Brain pericyte (primary cell): ENCODE measurements around the gene C1QTNF3.
"Not testable (repeated sequence)": the region's sequence is repeated elsewhere in the genome, so short reads cannot be mapped to it uniquely, and the experiment has no call there.

Experiments
- DNase-seq: peaks from one replicate; pipeline ENCODE4 v3.0.0-alpha.2; 2012; ENCODE audit warnings: low read depth, low spot score

Gene C1QTNF3

DNA sequence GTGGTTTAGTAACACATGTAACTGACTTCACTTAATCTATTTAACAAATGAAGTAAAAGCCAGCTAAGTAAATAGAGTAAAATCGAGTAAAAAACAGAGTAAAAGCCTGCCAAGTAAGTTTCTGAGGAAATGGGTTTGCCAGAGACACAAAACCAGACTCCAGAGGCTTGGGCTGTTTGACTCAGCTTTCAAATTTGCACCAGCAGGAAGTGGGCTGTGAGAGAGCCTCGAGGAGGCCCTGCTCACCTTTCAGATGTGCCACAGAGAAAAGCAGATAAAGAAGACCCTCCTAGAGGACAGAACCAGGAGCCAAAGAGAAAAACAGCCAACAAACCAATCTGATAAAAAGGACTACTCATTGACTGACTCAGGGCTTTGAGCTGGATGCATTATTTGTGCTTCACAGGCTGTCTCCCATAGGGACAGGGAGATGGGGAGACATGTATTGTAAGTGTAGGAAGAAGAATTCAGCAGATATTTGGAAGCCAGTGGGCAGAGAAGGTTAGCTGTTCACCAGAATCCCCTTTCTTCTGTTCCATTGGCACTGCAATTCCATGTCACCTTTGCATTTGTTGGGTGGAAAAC lies 20.8 kb downstream of the C1QTNF3 start:
- no peak for DNase-seq

DNA sequence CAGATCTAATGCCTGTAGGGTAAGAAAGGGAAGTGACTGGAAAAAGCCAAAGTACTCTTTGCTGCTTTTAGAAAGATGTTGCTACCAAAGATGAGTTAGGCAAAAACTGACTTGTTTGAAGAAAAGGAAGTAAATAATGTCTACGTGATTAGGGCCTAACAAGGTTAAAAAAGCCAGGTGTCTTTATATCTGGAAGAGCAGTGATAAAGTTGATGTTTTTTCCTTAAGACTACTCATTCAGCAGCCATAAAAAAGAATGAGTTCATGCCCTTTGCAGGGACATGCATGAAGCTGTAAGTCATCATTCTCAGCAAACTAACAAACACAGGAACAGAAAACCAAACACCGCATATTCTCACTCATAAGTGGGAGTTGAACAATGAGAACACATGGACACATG lies 21.7 kb downstream of the C1QTNF3 start:
- no peak for DNase-seq

DNA sequence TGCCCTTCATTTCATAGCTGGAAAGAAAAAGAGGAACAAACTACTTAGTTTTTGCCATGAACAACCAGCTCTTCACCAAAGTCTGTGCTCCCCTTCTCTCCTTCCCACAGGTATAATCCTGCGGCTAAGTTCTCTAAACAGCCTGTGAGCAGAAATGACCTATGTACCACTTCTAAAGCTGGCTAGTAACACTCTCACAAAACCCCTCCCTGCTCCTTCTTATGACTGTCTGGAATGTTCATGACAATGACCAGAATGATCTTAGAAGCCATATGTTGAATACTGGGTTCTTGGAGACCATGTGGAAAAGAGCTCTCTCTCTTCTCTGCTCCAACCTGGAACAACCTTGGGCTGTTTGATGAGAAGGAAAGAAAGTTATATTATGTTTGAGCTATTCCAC lies 22.3 kb downstream of the C1QTNF3 start:
- no peak for DNase-seq

DNA sequence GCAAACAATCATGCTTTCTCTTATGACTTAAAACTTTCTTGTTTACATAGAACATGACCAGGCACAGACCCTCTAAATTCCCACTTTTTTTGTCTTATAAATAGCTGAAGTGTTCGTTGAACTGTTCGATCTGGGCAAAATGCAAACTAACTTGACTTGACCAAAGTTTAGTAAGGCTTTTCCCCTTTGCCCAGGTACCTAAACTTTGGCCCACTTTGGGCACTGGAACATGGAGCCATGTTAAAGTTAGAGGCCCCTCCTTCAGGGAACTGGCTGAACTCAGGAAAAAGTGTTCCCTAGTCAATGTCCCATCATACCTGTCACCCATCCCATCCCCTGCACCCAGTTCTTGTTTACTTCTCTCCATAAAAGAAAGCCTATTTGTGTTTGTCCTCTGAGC lies 25.8 kb downstream of the C1QTNF3 start:
- no peak for DNase-seq

DNA sequence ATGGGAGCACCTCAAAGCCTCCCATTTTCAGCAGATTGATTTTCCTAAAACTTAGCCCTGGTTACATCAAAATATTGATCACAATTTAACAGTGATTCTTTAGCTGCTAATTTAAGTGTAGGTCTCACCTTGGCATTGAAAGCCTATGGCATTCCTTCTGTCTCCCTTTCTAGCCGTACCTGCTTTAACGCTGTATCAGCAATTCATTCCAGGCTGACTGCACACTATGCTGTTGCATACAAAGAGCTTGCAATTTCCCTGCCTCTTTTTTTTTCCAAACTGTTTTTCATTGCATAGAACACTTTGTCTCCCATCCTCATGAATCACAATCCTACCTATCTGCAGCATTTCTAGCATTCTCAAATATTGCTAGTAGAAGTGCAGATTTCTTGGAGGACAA lies 26.3 kb downstream of the C1QTNF3 start:
- DNase-seq: no peak

DNA sequence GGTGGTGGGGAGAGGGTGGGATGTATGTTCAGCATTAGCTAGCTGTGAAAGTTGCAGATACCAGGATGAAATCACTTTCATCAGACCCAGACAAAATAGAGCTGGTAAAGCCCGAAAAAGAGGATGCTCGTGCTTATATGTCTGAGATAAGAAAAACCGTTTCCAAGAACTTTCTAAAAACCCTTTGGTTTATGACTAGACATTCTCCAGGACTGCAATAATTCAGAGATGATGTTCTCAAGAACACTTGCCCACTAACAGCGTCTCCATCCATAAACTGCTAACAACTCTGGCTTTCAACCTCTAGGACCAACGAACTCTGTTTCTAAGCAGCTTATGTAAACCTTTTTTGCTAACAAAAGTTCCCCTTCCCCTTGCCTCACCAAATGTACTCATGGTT lies 26.8 kb downstream of the C1QTNF3 start:
- DNase-seq: no peak

DNA sequence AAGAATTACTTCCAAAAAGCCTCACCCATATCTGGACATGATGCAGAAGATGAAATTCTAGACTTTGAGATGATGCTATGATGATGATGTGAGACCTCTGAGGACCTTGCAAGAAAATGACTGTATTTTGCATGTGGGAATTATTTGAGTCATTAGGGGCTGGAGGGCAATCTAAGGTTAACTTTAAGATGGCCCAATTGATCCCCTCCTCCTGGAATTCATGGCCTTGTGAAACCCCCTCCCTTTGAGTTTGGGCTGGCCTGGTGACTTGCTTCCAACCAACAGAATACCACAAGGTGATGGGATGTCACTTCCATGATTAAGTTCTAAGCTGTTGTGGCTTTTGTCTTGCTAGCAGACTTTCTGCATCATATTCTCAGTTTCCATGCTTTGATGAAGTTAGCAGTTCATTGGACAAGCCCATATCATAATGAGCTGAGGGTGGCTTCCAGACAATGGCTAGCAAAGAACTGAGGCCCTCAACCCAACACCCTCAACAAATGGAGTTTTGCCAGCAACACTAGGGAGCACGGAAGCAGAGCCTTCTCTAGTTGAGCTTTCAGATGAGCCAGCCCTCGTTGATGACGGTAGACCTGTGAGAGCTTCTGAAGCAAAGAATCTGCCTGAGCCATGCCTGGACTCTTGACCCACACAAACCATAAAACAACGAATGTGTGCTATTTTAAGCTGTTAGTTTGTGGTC lies 27.7 kb downstream of the C1QTNF3 start:
- no peak for DNase-seq

DNA sequence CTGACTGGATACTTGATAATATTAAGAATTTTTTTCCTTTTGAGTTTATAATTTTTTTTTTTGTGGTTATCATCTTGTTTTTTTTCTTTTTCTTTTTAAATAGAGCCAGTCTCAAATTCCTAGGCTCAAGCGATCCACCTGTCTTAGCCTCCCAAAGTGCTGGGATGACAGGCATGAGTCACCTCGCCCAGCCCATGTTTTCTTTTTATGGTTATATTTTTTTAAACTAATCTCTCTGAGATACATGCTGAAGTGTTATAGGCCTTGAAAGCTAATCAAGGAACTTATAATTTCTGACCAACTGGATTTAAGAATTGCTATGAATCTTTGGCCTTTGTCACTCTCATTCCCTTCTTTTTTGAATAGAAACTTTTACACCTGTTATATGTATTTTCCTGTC lies 28.4 kb downstream of the C1QTNF3 start:
- no peak for DNase-seq

DNA sequence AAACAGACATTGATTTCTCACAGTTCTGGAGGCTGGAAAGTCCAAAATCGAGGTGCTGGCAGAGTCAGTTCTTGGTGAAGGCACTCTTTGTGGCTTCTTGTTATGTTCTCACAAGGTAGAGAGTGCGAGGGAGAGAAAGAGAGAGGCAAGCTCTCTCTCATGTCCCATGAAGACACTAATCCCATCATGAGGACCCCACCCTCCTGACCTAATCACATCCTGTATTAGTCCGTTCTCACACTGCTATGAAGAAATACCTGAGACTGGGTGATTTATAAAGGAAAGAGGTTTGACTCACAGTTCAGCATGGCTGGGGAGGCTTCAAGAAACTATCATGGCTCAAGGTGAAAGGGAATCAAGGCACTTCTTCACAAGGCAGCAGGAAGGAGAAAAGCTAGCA lies 29.5 kb downstream of the C1QTNF3 start:
- no peak for DNase-seq

DNA sequence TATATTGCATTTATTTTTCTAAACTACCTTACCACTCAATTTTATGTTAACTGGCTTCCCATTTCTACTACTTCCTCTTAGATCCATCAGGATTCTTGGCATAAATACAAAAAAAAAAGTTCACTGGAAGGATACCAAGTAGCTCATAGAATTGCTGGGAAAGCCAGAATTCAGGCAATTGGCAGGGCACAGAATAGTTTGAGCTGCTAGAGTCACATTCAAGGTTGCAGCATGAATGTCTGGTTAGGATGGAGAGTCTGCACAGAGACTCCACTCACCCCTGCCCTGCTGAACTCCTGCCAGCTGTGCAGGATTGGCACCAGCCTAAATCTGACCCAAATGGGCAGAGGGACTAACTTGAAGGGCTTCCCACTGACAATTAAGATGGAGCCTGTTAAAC lies 30.2 kb downstream of the C1QTNF3 start:
- no peak for DNase-seq

DNA sequence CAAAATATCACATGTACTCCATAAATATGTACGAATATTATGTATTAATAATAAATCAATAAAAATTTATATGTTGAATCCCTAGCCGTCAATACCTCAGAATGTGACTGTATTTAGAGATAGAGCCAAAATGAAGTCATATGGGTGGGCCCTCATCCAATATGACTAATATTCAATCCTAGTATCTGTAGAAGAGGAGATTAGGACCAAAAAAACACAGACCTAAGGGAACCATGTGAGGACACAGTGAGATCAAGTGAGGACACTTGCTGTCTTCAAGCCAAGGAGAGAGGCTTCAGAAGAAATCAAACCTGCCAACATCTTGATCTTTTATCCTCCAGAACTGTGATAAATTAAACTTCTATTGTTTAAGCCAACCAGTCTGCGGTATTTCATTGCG lies 31.5 kb downstream of the C1QTNF3 start:
- DNase-seq: no peak

DNA sequence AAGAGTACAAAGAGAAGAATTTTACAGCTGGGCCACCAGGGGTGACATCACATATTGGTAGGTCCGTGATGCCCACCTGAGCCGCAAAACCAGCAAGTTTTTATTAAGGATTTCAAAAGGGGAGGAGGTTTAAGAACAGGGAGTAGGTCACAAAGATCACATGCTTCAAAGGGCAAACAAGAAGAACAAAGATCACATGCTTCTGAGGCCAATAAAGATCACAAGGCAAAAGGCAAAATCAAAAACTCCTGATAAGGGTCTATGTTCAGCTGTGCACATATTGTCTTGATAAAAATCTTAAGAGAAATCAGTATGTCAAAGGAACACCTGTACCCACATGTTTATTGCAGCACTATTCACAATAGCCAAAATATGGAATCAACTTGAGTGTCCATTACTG lies 32.9 kb downstream of the C1QTNF3 start:
- not testable (repeated sequence) for DNase-seq

DNA sequence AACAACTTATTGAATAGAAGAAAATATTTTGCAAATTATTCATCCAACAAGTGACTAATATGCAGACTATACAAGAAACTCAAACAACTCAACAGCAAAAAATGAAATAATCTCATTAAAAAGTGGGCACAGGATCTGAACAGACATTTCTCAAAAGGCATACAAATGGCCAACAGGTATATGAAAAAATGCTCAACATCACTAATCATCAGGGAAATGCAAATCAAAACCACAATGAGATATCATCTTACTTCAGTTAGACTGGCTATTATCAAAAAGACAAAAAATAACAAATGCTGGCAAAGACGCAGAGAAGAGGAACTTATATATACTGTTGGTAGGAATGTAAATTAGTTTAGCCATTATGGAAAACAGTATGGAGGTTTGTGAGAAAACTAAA lies 33.4 kb downstream of the C1QTNF3 start:
- no peak for DNase-seq

DNA sequence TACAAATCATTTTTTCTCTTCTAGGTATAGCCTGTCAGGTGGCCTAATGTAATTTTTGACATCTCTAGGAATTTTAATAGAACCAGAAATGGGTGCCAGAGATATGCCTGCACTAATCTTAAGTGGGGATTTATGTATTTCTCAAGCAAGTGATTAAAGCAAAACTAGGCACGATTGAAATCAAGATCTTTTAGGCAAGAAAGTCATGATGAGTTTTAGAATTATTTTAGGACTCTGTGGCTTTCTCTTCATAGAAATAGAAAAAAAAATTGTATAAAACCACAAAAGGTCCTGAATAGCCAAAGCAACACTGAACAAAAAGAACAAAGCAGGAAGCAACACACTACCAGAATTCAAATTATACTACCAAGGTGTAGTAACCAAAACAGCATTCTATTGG lies 34.2 kb downstream of the C1QTNF3 start:
- no peak for DNase-seq

DNA sequence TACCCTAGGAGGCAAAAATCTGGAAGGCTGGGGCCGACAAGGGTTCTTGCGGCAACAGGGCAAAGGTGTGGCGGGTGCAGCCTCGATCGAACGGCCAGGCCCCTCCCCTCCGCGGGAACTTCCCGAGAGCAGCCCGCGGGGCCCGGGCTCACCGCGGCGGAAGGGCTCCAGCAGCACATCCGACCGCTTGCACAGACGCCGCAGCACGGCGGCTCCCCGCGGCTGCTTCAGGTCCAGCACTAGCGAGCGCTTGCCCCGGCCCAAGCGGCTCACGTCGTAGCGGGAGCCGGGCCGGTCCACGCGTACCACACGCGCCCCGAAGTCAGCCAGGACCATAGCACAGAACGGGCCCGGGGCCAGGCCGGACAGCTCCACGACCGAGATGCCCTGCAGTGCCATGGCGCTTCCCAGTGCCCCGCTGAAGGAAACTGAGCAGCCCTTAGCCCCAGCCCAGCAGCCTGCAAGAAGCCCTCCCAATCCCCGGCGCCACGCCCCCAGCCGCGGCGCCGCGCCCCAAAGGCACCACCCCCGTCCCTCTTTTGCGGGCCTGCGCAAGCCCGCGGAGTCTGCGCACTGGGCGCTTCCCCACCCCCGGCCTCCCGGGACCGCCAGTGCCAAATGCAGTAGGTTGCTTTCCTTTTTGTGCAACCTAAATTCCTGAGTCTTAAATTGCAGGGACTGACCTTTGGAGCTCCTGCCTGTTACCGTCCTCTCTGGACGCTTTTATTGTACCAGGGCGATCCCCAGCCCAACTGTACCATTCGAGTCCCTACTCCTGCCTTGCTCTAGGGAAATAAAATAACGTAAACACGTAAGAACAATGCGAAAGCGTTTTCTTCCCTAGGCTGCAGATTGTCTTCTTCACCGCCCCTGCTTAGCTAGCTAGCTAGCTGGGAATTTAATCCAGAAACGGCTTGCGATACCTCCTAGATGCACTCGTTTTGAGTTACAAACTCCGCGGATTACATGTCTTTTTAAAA lies 35.1 kb downstream of the C1QTNF3 start, which contains the start of gene AMACR:
Gene AMACR (minus strand): TSS at position 430 of the 980 bp plus-strand sequence. CDS start 31 bp downstream, at position 399.
- peak; percentile 87 for DNase-seq

DNA sequence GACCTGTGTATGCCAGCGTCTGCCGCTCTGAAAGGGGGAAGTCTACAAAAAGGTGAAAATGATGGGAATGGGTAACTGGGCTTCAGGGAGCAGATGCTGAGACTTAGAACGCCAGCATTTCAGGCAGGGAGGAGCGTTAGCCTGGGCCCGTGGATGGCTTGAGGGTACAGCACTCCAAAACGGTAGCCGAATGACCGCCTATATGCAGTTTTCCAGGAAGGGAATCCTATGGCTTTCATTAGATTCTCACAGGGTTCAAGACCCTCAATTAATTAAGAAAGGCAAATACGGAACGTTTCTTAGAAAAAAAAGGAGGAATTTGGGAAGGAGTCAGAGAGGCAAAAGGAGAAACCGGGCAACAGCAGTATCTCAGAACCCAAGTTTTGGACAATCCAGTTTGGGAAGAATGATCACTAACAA lies 35.8 kb downstream of the C1QTNF3 start:
- no peak for DNase-seq

DNA sequence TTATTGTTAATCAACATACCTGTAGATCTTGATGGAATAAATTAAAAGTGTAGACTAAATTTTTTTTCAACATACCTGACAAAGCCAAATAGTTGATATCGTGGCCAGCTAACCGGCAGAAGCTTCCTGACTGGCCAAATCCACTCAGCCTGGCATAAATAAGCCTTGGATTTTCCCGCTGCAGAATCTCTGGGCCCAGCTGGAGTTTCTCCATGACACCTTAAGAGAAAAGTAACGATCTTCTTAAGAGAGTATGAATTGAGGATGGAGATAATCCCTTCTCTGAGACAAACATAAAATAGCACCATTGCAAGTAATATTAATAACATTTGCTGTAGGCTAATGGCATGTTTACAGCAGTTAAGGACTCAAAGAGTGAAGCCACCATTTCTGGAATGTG lies 37.3 kb downstream of the C1QTNF3 start:
- DNase-seq: no peak

DNA sequence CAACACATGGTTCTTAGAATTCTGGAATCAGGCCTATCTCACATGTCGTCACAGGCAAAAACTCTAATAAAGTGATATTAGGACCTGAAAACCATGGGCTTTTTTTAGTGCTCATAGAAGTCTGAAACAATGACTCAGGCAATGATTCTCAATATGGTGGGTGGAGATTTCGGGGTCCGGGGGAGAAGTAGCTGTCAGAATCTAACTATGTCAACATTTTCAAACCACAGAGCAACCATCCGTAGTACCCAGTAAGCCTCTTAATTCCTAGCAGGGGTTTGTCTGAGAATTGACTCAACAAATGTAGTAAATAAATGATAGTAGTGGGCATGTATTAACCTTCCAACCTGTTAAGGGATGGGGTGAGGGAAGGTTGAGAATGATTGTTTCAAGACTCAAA lies 37.8 kb downstream of the C1QTNF3 start:
- DNase-seq: no peak

DNA sequence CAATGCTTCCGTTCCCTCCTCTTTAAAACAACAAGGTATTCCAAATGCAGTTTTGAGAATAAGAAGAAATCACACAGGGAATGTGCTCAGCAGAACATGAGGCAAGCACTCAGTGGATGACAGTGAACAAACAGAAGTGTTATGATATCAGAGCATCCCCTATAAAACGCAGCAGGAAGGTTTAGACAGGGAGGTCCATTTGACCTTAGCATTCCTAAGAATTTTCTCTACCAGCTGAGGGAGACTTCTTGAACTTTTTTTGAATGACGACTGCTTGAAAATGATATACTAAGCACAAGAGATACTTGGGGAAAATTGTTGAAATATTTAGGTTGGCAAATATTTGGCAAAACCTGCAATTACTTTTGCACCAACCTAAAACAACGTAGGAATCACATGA lies 39.1 kb downstream of the C1QTNF3 start:
- DNase-seq: no peak

DNA sequence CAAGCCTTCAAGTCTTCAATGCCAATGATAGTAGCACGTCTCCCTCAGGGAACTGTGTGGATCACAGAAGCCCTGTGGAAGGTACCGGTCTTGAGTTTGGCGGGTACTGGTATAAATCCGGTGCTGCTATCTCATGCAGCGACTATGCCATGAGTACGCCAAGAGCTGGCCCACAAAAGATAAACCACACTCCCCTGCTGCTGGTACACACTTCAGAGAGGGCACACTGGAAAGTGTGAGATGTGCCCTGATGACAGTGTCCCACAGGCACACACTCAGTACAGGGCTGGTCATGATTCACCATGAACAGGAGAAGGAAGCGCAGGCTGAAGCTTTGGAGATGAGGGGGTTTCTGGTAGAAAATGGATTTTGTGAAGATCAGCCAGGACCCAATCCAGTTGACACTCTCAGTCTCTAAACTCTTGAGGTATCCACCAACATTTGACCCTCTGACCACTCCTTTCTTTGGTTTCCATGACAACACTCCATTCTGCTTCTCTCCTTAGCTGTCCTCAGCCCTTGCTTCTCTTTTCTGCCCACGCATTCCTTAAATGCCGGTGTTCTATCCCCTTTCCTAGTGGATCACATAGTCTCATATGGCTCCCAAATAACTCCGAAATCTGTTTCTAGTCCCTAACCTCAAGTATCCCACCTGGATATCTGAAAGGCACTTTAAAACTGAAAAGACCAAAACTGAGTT lies 40.2 kb downstream of the C1QTNF3 start:
- DNase-seq: no peak

DNA sequence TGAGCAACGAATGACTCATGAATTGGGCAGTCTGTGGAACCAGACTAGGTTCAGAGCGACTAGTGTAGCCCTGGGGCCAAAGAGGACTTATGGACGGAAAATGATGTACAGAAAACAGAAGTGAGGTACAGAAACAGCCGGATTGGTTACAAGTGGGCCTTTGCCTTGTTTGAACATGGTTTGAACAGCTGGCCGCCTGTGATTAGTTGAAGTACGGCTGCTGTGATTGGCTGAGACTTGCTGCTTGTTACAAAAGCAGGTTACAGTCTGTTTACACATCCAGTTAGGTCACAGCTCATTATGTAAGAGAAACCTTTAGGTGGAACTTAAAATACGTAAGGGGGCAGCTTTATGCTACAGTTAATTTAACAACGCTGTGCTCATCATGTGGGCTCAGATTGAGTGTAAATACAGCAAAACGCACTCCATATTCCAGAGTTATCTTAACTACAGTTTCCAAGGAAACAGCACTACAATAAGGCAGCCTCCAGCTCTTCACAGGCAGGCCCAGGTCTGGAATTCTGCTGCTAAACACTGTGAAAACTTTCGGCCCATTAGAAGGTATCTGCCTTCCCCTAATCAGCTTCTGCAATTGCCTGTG lies 41.7 kb downstream of the C1QTNF3 start:
- DNase-seq: no peak
